HG02973 (cell line): ENCODE results near the gene ANKS1B.
A peak's percentile ranks its signal among the peaks of the same experiment; 100 is the strongest.
"Not testable (repeated sequence)": the region's sequence is repeated elsewhere in the genome, so short reads cannot be mapped to it uniquely, and the experiment has no call there.

Source experiments
- ATAC-seq: cut with Tn5 transposase; IDR thresholded peaks from one replicate; pipeline ENCODE4 v1.9.1; 2021; ENCODE audit warnings: moderate library complexity; ENCODE audit not compliant: unreplicated experiment

Gene ANKS1B

DNA sequence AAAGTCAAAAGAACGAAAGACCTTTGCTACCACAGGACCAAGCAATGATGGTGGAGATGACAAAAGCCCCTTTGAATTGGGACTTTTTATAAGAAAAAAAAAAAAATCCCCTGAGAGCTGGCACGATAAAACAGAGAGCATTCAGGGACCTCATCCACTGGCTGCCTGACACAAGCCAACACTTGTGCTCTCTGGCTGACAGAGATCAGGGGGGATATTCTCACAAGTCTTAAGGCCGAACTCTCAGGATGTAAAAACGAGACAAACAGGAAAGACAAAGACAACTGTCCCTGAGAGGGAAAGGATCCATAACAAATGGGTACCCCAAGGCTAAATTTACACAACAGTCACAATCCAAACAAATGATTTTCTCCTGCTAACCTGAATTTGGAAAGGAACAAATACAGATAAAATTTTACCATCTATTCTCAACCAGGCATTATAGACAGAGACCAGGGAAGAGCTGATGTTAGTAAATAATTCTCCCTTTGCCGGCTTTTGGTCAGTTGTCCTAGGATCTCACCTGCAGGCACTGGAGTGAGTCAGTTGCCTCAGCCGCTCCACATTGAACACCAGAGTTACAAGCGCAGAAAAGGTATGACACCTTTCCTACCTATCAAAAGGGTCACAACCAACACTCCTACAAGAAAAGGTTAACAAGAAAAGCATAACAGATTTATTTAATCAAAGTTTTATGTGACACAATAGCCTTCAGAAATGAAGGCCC, 375.1 kb downstream of the ANKS1B start:
- ATAC-seq: no peak

DNA sequence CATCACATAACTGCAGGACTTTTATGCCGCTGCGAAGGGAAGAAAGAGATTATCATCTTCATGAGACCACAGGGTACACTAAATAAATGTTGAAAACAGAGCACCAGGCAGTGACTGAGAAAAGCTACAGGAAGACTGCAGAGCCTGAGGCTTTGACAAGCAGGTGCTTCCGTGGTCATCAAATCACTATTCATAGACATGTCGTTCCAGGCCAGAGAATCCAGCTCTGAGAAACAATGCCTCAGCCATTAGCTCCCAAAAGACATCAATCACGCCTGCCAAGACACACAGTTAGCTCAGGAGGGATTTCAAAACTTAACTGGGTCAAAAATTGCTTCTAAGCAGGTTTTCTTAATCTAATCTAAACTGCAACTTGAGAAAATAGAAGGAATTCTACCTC, 384.3 kb downstream of the ANKS1B start:
- peak; percentile 89 for ATAC-seq

DNA sequence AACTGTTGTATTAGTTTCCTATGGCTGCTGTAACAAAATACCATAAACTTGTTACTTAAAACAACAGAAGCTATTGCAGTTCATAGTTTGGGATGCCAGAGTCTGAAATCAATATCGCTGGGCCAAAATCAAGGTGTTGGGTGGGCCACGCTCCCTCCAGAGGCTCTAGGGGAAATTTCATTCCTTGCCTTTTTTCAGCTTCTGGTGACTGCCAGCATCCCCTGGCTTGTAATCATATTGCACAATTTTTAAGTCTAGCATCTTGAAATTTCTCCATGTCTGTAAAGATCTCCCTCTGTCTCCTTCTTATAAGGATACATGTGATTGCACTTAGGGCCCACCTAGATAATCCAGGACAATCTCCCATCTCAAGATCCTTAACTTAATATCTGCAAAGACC, 386.0 kb downstream of the ANKS1B start:
- no peak for ATAC-seq

DNA sequence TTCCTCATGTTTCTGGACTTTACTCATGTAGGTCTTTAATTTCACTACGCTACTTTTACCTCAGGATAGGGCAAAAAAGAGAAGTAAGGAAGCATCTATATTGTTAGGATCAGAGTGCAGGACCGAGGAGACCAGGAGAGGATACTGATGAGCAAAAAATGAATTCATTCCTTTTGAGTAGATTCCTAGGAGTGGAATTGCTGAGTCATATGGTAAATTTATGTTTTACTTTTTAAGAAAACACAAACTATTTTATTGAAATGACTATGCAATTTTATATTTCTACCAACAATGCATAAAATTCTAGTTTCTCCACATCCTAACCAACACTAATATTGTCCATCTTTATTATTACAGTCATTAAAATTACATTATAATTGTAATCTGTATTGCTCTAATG, 388.0 kb downstream of the ANKS1B start:
- no peak for ATAC-seq

DNA sequence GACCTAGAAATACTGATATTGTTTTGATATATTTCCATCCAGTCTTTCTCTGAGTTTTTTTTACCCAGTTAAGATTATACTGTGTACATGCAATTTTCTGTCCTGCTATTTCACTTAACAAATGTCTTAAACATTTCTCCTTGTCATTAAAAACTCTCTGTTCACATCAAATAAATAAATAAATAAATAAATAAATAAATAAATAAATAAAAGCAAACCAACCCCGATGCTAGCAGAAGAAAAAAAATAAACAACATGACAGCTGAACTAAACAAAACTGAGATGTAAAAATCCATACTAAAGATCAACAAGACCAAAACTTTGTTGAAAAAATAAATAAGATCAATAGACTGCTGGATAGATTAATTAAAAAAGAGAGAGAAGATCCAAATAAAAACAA, 407.6 kb downstream of the ANKS1B start:
- not testable (repeated sequence) for ATAC-seq

DNA sequence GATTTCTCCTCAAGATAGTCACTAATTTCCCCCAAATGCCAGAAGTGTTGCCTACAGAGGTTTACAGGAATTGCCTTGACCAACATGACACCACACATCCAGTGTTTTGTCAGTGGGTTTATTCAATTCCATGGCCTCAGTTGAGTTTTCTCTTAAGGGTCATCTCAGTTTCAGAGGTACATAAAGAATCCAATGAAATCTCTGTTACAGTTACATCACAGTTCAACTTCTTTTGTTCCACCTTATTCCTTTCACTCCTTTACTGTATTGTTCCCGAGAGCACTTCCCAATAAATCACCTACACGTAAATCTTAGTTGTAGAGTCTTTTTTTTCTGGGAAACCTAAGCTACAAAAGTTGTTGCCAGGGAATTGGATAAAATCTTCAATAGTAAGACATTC, 410.8 kb downstream of the ANKS1B start:
- no peak for ATAC-seq

DNA sequence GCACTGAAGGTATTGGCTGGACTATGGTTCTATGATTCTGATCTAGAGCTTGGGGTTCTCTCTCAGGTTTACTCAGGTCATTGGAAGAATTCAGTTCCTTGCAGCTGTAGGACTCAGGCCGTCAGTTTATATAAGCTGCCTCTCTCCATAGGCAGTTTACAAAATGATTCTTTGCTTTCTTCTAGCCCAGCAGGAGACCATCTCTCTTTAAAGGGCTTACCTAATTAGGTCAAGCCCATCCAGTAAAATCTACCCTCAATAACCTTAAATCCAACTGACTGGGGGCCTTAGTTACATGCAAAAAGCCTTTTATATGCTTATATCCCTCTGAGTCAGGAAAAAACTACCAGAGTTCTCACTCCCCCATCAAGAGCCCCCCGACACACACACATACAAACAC, 417.7 kb downstream of the ANKS1B start:
- ATAC-seq: no peak

DNA sequence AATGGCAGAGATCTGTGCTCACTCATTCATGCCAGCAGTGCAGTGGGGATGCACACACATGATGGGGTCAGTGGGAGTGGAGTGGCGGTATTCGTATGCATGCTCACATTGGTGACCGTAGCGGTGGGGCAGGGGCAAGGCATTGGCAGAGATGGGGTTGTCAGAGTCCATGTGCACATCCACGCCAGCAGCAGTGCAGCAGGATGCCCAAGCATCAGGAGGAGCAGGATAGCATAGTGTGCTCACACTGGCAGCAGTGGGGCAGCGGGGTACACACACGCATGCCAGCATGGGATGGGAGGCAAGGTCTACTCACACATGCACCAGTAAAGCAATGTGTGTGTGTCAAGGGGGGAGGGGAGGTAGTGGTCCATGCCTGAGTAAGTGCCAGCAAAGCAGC, 426.6 kb downstream of the ANKS1B start:
- no peak for ATAC-seq

DNA sequence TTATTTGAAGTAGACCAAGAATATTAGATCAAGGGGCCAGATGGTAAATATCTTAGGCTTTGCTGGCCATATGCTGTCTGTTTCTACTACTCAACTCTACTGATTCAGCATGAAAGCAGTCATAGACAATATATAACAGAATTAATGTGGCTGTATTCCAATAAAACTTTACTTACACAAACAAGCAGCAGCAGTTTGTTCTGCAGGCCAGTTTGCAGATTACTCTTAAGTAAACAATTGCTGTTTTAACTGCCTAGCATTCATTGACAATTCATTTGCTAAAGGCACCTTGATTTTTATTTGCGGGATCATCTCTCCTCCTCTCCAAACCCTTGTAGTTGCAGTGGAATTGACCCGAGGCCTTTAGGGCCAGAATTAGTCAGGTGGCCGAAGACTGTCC, 431.3 kb downstream of the ANKS1B start:
- ATAC-seq: no peak

DNA sequence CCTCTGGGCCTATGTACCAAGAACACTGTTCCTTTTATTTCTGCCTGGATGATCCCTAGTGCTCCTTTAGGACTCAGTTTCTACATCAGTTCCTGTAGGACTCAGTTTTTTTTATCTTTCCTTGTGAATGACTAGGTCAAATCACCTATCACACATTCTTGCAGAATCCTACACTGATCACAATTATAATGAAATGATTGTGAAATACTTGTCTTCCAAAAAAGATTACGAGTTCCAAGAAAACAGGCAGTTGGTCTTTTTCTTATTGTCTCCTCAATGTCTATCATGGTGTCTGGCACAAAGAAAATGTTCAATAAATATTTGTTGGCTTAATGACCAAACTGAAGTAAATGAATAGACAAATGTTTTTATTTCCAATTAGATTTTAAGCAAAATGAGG, 432.7 kb downstream of the ANKS1B start:
- no peak for ATAC-seq

DNA sequence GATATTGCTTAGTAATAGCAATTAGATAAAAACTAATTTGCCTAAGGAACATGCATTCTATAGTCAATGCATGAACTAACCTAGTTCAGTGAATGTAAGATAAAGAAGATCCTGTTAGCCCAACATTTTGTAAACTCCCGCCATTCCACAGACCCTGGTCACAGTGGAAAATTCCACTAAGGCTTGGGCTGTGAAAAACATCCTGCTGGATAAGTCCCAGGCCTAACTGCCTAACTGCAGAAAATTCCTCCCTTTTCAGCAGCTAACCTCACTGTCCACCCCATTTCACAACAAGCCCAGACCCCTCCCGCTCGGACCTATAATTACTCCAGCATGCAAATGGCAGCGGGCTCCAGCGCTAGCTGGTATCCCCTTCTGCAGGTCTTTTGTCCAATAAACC, 435.1 kb downstream of the ANKS1B start:
- ATAC-seq: no peak

DNA sequence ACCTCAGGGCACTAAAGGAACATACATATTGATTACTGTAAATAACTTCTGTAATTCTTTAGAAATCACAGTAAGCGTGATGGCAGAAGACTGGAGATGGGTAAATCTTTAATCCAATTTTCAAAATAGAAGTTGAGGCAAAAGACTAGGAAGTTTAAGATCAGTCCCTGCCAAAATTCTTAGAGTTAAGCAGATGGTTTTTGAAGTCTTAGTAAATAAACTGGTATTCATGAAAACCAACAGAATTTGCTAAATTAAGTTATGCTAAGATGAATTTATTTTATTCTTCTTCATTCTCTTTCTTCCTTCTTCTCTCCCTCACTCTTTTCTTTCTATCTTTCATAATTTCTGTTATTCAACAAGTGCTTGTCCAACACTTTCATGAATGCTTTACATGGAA, 435.5 kb downstream of the ANKS1B start:
- no peak for ATAC-seq

DNA sequence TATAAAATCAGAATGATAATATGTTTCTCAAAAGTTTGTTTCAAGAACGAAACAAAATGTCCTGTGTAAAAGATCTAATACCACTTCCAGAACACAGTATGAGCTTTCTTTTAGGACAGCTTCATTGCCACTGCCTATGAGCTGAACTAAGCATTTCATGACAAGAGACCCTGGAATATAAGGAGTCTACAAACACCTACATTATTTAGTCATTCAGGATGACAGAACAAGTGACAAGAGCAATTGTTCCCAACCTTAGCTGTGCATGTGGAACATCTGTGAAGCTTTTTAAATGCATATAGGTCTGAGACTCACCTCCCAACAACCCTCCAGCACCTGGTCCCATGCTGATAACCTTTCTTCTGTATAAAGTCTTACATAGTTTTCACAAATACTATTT, 440.3 kb downstream of the ANKS1B start:
- ATAC-seq: no peak

DNA sequence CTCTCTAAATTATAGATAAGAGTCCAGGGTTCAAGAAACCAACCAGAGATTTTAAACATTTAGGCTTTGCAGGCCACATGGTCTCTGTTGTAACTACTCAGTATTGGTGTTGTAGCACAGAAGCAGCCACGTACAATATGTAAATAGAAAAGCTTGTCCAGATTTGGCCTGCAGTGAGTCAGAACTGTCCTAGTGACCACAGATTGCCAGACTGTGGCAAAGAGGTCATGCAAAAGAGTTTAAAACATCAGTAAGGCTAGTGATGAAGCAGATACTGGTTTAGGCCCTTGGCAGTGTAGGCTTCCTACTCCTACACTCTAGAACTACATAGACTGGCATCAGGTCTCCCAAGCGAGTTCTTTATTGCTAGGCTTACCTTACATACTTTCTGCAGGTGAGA, 454.8 kb downstream of the ANKS1B start:
- peak; percentile 94 for ATAC-seq

DNA sequence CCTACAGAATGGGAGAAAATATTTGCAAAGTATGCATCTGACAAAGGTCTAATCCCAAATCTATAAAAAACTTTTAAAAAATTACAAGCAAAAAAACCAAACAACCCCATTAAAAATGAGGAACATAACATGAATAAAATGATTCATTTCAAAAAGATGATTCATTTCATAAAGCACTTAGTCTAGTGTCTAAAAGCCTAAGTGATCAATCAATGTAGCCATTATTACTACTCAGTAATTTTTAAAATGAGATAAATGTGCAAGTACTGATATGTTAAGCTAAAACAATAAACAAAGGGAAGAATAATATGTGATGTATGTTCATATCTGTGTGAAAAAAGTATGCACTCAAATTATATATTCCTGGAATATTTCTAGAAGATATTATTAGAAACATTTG, 456.3 kb downstream of the ANKS1B start:
- no peak for ATAC-seq

DNA sequence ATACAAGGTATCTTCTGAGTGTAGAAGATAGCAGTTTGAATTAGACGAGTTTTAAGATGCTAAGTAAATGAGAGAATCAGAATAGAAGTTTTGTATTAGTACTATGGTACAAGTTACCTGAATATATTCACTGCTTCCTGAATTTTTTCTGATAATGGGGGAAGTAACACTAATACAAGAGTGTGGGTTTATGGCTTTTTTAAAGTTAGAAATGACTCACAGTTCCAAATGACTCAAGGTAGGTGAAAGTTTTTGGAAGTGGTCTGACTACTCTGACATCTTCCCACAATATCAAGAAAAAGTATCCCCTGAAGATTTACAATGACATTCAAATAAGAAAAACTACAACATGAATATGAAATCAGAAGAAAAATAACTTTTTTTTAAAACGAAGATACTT, 460.9 kb downstream of the ANKS1B start:
- ATAC-seq: peak; percentile 54

DNA sequence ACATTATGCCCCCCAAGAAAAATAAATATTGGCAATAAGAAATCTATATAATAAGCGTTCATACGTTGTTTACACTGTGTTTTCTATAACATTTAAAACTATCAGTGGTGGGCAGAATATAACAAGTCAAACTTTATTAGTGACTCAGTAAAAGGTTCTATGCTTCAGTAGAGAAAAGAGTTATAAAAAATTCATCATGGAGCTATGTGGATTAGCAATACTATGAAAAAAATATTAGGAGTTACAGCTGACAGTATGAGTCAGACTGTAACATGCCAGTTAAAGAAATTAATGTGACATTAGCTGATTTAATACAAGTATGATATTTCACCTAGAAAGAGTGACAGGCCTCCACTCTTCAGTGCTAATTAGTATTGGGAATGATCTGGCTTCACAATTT, 462.3 kb downstream of the ANKS1B start:
- ATAC-seq: no peak

DNA sequence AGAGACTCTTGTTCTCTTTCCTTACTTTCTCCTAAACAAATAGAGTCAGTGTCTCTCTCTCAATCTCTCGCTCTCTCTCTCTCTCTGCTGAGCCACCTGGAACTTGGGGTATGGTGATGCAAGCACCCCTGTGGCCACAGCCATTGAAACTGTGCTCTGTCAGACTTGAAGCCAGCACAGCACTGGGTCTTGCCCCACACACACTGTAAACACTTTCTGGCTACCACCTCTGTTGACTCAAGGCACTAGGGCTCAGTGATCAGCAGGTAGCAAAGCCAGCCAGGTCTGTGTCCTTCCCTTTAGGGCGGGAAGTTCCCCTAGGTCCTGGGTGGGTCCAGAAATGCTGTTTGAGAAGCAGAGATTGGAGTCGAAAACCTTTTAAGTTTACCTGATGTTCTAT, 463.1 kb downstream of the ANKS1B start:
- no peak for ATAC-seq

DNA sequence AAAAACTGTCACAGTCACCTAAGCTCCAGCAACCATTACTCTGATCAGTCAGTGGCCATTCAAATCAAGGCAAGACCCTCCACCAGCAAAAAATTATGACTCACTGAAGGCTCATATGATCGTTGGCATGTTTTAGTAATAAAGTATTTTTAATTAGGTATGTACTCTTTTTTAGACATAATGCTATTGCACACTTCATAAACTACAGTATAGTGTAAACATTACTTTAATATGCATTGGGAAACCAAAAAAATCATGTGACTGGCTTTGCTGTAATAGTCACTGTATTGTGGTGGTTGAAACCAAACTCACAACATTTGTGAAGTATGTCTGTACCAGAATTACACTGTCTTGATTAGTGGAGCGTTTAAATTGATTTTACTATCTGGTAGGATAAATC, 471.7 kb downstream of the ANKS1B start:
- ATAC-seq: no peak

DNA sequence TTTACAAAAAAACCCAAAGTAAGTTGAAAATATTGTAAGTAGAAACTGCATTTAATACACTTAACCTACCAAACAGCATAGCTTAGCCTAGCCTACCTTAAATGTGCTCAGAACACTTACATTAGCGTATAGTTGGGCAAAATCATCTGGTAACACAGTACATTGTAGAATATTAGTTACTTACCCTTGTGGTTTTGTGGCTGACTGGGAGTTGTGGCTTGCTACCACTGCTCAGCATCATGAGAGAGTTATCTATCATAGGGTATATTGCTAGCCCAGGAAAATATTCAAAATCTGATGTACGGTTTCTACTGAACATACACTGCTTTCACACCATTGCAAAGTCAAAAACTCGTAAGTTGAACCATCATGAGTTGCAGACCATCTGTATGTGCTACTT, 478.9 kb downstream of the ANKS1B start:
- ATAC-seq: no peak

DNA sequence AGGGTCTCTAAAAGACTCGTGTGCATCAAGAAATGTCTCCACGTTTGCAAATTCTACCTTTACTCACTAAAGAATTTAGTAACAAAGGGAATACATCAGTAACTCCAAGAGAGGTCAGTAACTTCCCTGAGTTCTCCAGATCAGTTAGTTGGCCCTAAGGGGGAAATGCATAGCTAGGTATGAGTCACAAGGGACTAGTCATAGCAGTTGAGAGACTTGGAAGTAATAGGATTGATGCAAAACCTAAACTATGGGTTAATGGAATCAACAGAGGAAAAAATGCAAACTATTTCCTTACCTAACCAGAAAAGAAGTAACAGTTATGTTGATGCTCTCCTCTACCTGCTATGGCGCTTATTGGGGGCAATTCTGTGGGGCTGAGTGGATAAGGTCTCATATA, 486.0 kb downstream of the ANKS1B start:
- no peak for ATAC-seq

DNA sequence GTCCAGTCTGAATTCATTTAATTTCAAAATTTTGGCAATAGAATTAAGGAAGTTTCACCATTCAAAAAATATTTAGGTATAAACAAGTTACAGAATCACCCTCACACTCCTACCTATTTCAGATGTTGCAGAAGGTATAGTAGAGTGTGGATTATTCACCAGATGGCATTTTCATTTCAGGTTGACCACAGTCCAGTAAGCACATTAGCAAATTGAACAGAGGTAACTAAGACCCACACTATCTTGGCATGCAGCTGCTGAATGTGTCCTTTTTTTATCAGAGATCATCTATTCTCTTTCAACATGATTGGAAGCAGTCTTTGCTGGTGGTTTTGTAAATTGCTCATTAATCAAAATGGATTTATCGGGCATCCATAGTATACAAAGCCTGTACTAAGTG, 488.9 kb downstream of the ANKS1B start:
- no peak for ATAC-seq

DNA sequence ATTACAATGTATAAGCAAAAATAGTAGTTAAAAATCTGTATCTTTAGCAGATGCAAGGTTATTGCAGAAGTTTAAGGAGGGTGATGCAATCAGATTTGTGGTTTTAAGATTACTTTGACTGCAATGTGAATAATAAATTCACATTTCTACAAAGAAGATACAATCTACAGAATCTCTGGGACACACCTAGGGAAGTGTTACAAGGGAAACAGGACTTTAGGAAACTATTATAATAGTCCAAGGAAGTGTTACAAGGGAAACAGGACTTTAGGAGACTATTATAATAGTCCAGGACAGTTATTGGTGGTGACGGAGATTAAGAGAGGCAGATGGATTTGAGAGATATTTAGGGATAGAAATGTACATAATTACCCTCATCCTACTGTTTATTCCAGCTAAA, 491.5 kb downstream of the ANKS1B start:
- ATAC-seq: no peak
